HG03469 (cell line): ENCODE data around the gene RABEP1.

Experiments used
- ATAC-seq: cut with Tn5 transposase; IDR thresholded peaks from one replicate; pipeline ENCODE4 v1.9.1; 2021; ENCODE audit warnings: mild to moderate bottlenecking, moderate library complexity, moderate number of reproducible peaks; ENCODE audit not compliant: unreplicated experiment

Gene RABEP1

DNA sequence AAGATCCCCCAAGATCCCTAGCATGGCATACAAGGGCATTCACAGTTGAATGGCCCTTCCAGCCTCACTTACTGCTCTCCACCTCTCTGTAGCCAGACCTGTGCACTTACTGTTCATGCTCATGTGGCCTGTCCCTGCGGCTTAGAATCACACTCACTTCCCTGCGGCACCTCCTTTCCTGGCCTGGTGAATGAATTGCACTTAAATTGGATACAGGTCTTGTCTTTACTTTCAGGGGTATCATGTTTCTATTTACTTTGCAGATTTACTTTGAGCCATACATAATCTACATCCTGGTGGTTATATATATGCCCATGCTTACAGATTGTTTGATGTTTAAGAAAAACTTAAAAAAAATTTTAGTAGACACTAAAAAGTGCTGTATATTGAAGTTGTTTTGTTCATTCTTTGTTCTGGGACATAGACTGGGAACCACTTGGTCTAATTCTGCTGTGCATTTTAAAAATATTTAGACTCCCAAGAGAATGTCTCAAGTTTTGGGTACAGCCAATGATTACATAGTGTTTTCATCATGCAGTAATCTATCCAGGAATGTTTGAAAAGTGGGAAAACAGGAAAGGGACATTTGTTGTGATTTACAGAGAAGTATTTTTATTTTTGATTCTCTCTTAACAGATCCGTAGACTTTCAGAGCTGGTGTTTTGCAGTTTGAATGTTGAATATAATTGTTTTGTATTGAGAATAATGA lies 73.5 kb downstream of the RABEP1 start:
- no peak for ATAC-seq

GRCh38 chr17:5361426-5361825 lies 79.3 kb downstream of the RABEP1 start:
- no peak for ATAC-seq

DNA sequence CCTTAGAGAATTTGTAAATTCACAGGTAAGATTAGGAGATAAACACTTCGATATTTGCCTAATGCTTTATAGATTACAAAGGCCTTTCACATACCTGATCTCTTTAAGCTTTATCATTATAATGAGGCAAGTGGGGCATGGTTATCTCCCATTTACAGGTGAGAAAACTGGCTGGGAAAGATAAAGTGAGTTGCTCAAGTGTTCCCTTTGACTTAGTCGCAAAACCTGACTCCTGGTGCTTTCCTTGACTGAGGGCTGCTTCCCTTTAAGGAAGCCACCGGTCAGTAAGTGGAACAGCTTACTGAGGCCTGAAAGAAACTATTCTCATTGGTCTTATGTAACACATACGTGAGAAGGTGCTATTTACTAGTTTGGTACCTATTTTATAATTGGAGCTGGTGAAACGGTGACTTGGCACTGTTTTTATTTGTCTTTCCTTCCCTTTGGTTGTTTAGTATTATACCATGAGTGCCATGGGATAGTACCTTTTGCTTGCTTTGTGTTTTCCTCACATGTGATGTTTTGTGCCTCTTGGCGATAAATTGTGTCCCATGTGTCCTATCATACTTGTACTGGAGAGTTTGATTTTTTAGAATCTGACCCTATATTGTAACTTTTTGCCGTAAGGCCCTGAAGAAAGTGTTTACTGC lies 80.2 kb downstream of the RABEP1 start:
- ATAC-seq = no peak

- ATAC-seq = no peak
Measured at GRCh38 chr17:5364156-5364555, 82.1 kb downstream of the RABEP1 start.

- no peak for ATAC-seq
Measured at GRCh38 chr17:5364696-5365095, 82.6 kb downstream of the RABEP1 start.

GRCh38 chr17:5365831-5366230 lies 83.7 kb downstream of the RABEP1 start:
- no peak for ATAC-seq

DNA sequence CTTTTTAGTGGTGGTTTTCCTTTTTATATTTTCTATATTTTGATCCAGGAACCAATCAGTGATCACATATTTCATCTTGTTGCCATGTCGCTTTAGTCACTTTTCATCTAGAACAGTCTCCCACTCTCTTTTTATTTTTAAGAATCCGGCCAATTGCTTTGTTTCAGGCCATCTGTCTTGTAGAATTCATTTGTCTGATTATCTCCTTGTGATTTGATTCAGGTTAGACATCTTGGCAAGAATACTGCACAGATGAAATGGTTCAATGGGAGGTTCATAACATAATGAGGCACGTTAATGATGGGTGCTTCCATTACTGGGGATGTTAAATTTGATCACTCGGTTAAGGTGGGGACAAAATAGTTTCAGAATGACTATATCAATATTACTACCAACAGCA lies 88.3 kb downstream of the RABEP1 start:
- ATAC-seq = no peak

GRCh38 chr17:5373112-5373511 lies 91.0 kb downstream of the RABEP1 start:
- no peak for ATAC-seq

DNA sequence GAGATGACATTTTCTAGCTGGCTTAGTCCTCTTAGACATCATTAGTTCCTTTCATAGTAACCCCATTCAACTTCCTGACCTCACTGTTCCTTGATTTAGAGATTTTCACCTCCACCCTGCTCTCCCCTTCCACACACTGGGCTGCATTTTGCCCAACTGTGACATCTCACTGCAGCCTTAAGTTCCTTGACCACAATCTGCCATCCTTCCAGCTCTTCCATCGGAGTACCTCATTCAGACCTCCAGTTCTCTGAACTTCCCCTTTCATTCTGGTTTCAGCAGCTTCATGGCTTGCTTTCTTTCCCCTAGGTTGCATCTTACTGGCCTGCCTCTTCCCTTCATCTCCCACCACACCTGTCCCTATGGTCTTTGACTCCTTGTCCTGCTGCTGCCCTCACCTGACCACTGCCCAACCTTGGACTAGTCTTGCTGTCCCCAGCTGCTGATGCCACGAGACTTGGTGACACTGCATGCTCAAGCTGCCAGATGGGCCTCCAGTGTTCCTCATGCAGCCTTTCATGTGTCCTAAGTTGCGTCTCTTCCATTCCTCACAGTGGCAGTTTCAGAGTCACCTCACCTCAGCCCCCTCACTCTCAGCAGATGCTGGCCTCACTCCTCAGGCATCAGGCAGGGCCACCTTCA lies 96.6 kb downstream of the RABEP1 start:
- ATAC-seq = no peak

- no peak for ATAC-seq
Measured at GRCh38 chr17:5379351-5380107, 97.4 kb downstream of the RABEP1 start.

DNA sequence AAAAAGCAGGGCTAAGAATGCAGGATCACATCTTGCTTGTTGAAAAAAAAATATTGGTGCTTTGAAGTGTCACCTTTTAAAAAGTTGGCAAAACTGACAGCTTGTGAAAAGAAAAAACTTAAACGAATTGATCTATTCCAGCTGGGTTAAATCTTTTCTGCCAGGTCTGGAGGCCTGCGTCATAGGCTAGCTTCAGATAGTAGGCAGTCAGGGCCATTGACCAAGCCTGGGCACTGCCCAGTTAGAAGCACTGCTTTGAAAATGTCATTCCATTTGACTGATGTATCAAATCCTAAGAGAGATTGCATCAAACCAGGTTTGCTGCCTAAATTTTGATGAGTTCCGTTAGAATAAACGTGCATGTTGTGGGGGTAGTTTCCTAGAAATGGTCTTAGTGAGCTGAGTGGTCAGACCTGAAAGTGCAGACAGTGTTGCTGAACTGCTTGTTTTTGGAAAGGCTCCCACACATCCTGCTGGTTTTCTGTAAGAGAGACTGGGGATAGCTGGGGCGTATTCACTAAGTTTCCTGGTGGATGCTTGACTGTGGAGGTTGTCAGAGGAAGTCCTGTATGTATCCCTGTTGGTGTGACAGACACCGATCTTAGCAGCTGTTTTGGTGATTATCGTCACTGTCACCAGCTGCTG lies 98.5 kb downstream of the RABEP1 start:
- ATAC-seq = no peak

DNA sequence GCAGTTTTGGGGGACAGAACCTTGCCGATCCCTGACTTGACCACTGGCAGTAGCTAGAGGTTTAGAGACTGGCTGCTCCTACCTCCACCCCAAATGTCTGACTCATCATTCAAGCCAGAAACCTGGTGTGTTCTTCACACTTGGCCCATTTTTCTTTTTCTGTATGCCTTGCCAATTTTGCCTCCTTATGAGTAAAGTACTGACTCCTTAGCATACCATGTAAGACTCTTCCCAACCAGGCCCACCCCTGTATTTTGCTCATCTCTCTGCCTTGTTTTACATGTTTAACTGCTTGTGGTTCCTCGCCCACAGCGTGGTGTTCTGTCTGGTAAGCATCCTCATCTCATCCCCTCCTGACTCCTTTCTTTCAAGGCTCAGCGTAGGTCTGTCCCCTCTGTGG lies 99.5 kb downstream of the RABEP1 start:
- ATAC-seq = no peak

DNA sequence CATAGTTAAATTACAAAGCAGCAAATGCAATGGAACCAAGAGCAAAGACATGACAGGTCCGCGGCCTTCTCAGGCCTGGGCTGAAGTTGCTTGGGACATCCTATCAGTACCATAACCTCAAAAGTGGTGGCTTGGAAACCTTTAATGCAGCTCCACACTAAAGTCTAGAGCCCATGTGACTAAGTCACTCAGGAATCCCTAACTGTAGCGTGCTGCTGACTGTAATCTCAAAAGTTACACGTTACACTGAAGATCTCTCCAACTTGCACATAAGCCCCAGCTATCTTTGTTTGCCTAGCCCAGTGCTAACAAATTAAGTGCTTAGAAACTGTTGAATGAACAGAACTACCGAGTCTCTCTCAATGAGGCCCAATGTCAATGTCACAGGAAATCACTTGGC lies 109.6 kb downstream of the RABEP1 start:
- no peak for ATAC-seq

DNA sequence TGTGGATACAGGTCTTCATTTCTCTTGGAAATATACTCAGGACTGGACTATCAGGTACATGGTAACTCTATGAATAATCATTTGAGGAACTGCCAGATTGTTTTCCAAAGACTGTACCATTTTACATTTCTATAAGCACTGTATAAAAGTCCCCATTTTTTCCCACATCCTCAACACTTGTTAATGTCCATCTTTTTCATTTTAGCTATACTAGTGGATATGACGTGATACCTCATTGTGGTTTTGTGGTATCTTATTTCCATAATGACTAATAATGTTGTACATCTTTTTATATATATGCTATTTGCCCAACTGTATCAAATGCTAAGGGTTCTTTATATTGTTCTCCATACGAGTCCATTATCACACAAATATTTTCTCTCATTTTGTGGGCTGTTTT lies 114.5 kb downstream of the RABEP1 start:
- no peak for ATAC-seq

- no peak for ATAC-seq
Measured at GRCh38 chr17:5399767-5400166, 117.7 kb downstream of the RABEP1 start.

DNA sequence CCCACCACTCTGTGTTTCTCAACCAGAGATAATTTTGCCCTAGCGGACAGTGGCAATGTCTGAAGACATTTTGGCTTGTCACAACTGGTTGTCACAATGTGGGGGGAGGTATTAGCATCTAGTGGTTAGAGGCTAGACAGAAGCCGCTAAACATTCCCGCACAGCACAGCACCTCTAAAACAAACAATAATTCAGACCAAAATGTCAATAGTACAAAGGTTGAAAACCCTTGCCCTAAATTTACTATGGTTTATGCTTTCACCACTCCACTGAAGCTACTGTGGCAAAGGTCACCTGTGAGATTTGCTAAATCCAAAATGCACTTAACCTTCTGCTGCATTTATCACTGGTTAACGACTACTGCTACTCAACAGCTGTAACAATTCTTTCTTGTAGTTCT lies 123.3 kb downstream of the RABEP1 start:
- no peak for ATAC-seq

- ATAC-seq = no peak
Measured at GRCh38 chr17:5408186-5408585, 126.1 kb downstream of the RABEP1 start.

- ATAC-seq = no peak
Measured at GRCh38 chr17:5410594-5411272, 128.6 kb downstream of the RABEP1 start.

GRCh38 chr17:5413682-5414081 lies 131.6 kb downstream of the RABEP1 start:
- ATAC-seq = no peak

DNA sequence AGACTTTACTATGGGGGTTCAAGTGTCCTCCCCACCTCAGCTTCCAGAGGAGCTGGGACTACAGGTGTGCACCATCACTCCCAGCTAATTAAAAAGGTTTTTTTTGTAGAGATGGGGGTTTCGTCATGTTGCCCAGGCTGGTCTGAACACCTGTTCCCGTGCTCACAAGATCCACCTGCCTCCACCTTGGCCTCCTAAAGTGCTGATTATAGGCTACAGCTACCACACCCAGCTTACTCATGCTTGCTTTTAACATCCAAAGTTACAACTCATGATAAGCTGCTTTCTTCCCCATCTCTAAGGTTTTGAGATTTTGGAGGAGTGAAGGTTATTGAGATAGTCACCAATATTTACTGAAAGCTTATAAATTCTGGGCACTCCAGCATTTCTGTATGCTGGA lies 134.8 kb downstream of the RABEP1 start:
- ATAC-seq = no peak
